AG10803 (cell line): ENCODE results near the gene KDM5C.

Source experiments
- DNase-seq: peaks from one replicate; pipeline ENCODE4 v3.0.0; 2010; ENCODE audit warnings: low read depth
- H3K4me3 ChIP-seq: 2 replicates; pipeline ENCODE4 v1.5.1; 2011; ENCODE audit warnings: mild to moderate bottlenecking, low read length, control low read depth
- TF ChIP-seq, protein P1 (sequence below): conservative IDR thresholded peaks from 2 replicates; pipeline ENCODE4 v1.5.1; 2011; ENCODE audit warnings: mild to moderate bottlenecking, low read length, control low read depth, inconsistent platforms

Gene KDM5C

GRCh38 chrX:53224860-53225797, at the start of gene KDM5C:
Gene KDM5C, minus strand, starts transcription at chrX:53225207. Its CDS starts 318 bp downstream, at chrX:53224889.
- TF ChIP-seq, protein P1, sequence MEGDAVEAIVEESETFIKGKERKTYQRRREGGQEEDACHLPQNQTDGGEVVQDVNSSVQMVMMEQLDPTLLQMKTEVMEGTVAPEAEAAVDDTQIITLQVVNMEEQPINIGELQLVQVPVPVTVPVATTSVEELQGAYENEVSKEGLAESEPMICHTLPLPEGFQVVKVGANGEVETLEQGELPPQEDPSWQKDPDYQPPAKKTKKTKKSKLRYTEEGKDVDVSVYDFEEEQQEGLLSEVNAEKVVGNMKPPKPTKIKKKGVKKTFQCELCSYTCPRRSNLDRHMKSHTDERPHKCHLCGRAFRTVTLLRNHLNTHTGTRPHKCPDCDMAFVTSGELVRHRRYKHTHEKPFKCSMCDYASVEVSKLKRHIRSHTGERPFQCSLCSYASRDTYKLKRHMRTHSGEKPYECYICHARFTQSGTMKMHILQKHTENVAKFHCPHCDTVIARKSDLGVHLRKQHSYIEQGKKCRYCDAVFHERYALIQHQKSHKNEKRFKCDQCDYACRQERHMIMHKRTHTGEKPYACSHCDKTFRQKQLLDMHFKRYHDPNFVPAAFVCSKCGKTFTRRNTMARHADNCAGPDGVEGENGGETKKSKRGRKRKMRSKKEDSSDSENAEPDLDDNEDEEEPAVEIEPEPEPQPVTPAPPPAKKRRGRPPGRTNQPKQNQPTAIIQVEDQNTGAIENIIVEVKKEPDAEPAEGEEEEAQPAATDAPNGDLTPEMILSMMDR, result no peak
- peak within 1 kb of the TSS; percentile 77 for H3K4me3 ChIP-seq
- peak; percentile 88 for DNase-seq

DNA sequence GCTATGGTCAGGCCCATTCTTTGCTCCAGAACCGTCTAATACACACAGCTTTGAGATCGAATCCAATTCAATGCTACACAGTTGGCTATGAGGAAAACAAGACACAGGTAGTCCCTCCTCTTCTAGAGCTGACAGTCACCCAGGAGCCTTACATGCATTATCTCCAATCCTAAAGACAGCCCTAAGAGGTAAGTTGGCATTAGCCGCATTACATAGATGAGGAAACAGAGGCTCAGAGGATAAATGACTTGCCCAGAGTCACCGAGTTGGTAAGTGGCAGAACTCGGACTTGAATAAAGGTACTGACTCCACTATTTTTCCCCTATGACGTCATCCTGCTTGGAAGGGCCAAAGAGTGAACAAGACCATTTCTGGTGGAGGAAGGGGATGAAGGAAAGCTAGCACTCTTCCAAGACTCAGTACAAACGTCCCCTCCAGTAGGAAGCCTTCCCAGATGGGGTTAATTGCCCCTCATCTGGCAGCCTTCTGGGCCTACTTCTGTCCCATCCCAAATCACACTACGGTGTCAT, 47.9 kb upstream of the KDM5C start:
- DNase-seq, result no peak
- TF ChIP-seq, protein P1, result no peak
- H3K4me3 ChIP-seq, result no peak overlapping the region

DNA sequence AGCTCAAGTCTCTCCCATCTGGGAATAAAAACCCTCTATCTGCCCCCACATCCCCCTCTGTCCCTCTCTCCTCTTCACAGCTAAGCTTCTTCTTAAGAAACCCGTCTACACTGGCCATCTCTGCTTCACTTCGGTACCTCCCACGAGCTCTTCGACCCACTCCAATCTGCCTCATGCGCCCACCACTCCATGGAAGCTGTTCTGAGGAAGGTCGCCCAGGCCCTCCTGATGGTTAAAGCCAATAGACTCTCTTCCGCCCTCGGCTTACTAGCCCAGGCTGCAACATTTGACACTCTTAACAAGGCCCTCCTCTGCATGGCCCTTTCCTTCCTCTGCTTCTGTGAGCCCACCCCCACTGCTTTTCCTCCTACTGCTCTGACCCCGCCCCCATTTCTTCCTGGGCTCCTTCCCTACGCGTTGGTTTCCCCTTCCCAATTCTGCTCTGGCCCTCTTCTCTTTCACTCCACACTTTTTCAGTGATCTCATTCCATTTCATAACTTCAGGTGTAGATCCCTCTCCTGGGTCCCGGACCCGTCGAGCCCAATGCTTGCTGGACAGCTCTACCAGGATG, 44.6 kb upstream of the KDM5C start:
- DNase-seq, result no peak
- TF ChIP-seq, protein P1, result no peak
- no peak overlapping the region for H3K4me3 ChIP-seq

- TF ChIP-seq, protein P1, result no peak
- peak; percentile 43 for DNase-seq
- no peak overlapping the region for H3K4me3 ChIP-seq
These were observed 43.2 kb upstream of the KDM5C start for GRCh38 chrX:53268173-53268572.

- no peak overlapping the region for H3K4me3 ChIP-seq
These were observed 41.9 kb upstream of the KDM5C start for GRCh38 chrX:53266914-53267313.

DNA sequence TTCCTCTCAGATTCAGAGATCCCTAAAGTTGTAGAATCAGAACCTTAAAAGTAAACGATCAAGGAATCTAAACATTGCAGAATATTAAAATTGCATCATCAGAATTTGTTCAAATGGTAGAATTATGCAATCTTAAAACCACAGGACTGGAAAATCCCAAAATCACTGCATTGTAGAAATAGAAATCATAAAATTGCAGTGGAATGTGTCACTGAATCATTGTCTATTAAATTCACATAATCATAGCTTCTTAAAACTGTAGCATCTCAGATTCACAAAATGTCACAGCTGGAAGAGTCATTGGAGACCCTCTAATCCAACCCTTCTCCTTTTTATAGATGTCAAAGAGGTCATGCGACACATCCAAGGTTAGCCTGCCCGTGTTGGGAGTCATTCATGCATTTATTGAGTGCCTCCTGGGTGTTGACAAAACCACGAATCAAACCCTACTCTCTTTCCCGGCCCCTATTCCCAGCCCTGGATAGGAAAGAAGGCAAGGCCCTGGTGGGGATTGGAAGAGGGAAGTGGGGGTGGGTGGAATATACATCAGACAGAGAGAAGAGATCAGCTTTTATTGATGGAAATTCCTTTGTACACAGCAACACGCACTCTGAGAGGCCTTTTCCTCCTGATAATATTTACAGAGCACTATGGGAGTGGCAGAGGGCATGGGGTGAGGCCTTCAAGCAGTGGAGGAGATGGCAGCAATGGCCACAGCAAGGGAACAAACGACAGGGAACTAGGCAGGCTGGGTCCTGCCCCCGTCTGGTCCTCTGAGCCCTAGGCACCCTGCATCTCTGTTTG, 41.0 kb upstream of the KDM5C start:
- TF ChIP-seq, protein P1, result no peak
- no peak overlapping the region for H3K4me3 ChIP-seq
- DNase-seq, result peak; percentile 77

More at GRCh38 chrX:53266914-53267313, 41.9 kb upstream of the KDM5C start:
- no peak for DNase-seq
- TF ChIP-seq, protein P1, result no peak
